HG02870 (cell line): ENCODE measurements around the gene BRME1.
"Not testable (repeated sequence)": the region's sequence is repeated elsewhere in the genome, so short reads cannot be mapped to it uniquely, and the experiment has no call there.

Experiments
- ATAC-seq: cut with Tn5 transposase; IDR thresholded peaks from one replicate; pipeline ENCODE4 v1.9.1; 2021; ENCODE audit warnings: mild to moderate bottlenecking, moderate library complexity; ENCODE audit not compliant: unreplicated experiment

BRME1 gene

DNA sequence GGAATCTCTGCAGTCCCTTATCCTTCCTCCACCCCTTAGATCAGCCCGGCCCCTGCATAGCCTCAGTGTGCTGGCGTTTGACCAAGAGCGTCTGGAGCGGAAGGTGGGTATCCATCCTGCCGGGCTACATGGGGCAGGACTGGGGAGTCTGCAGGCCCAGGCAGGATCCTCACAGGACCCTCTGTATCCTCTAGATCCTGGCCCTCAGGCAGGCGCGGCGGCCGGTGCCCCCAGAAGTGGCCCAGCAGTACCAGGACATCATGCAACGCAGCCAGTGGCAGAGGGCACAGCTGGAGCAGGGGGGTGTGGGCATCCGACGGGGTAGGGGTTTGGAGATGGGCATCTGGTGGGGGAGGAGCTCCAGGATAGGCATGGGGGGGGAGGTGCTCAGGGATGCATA is 23.4 kb upstream of the BRME1 start:
- no peak for ATAC-seq

DNA sequence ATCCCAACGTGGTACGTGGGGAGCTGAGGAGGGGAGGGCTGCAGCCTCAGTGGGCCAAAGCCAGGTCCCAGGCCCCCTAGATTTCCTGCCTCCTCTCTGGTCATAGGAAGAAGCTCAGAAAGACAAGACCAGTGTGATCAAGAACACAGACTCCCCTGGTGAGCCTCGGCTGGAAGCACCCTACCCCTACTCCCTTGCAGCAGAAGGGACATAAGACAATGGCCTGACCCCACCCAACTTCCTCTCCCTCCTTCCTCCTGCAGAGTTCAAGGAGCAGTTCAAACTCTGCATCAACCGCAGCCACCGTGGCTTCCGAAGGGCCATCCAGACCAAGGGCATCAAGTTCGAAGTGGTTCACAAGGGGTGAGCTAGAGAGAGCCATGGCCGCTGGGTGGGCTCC is 20.8 kb upstream of the BRME1 start:
- ATAC-seq = no peak

DNA sequence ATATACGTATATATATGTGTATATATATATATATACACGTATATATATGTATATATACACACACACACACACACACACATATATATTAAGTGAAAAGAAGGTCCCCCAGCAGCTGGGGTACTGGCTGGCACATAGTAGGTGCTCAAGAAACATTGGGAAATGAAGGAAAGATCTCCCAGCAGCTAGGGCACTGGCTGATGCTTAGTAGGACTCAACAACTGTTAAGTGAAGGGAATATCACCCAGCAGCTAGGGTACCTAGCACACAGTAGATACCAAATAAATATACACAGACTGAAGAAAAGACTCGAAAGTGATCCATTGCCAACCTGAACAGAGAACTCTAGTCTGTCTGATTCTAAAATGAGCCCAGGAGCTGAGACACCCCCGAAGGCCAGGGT is 20.1 kb upstream of the BRME1 start:
- ATAC-seq = no peak

DNA sequence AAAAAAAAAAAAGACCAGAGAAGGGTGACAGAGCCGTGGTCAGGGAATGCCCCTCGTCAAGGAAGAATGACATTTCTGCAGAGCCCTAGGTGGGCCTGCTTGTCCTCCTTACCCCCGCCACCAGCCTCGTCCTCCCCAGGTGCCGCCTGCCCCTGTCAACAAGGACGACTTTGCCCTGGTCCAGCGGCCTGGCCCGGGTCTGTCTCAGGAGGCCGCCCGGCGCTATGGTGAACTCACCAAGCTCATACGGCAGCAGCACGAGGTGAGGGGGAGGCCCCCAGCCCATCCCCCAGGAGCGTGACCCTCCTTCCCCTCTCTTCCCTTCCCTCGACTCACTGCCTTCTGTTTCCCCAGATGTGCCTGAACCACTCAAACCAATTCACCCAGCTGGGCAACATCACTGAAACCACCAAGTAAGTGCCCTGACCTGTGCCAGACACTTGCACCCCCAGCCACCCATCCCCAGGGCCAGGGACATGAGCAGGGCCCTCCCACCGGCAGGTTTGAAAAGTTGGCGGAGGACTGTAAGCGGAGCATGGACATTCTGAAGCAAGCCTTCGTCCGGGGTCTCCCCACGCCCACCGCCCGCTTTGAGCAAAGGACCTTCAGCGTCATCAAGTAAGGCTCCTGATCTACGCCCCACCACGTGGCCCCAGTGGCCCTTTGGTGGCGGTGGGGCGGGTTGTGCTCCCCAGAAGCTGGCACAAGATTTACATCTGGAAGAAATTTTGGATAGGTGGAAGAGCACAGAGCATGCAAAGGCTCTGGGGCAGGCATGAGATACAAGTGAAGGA is 17.5 kb upstream of the BRME1 start:
- no peak for ATAC-seq

DNA sequence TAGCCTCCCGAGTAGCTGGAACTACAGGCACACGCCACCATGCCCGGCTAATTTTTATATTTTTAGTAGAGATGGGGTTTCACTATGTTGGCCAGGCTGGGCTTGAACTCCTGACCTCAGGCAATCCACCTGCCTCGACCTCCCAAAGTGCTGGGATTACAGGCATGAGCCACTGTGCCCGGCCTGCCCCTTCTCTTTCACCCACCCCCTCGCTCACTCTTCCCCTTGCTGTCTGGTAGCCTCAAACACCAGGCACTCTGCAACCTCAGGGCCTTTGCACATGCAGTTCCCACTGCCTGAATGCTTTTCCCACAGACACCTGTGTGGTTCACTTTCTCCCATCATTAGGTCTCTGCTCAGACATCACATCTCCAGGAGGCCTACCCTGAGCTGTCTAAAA is 16.2 kb upstream of the BRME1 start:
- ATAC-seq = not testable (repeated sequence)

DNA sequence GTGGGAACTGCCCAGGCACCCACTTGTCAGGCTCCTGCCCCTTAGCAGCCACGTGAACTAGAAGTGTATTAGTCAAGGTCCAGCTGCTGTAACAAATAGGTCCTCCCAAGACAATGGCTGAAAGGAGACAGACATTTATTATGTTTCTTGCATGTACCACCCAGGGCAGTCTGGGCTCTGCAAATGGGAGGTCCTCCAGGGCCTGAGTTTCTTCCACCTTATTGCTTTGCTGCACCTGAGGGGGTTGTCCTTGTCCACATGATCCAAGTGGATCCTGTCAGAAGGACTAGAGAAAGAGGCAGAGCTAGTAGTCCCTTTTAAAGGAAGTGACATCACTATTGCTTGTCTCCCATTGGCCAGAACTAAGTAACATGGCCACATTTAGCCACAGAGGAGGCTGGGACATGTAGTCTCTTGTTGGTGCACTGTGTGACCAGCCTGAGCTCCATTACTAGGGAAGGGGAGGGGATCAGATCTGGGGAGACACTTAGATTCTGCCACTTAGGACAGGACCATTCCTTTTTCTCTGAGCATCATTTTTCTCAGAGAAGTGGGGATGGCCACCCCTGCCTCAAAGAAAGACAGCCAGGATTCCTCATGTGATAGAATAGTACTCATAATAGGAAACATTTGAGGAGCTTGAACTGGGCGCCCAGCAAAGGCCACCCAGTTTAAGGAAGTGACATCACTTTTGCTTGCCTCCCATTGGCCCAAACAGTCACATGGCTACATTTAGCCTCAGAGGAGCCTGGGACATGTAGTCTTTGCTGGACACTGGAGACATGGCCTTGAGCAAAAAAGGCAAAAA is 15.2 kb upstream of the BRME1 start:
- ATAC-seq = no peak

DNA sequence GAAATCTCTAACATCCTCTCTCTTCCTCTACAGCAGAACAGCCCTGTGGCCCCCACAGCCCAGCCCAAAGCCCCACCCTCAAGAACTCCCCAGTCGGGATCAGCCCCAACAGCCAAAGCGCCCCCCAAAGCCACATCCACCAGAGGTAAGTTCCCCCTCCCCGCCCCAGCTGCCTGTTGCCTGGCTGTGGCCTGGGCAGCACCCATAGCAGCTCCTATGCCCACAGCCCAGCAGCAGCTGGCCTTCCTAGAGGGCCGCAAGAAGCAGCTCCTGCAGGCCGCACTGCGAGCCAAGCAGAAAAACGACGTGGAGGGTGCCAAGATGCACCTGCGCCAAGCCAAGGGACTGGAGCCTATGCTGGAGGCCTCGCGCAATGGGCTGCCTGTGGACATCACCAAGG is 14.6 kb upstream of the BRME1 start:
- no peak for ATAC-seq

DNA sequence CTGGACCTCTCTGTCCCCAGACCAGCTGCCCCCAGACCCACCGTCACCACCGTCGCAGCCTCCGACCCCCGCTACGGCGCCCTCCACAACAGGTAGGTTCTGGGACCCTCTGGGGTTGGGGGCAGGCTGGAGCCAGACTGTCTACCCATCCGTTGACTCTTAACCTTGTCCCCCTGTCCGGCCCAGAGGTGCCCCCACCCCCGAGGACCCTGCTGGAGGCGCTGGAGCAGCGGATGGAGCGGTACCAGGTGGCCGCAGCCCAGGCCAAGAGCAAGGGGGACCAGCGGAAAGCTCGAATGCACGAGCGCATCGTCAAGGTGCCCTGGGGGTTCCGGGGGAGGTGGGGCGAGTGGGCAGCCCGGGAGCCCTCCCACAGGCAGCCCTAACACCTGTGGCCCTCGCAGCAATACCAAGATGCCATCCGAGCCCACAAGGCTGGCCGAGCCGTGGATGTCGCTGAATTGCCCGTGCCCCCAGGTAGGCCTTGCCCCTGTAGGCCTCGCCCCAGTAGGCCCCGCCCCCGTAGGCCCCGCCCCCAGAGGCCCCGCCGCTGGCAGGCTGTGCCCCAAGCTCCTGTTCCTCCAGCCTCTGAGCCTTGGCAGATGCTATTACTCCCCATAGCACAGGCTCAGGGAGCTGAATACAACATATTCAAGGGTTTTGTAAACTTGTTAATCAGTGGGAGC is 13.0 kb upstream of the BRME1 start:
- ATAC-seq = no peak

DNA sequence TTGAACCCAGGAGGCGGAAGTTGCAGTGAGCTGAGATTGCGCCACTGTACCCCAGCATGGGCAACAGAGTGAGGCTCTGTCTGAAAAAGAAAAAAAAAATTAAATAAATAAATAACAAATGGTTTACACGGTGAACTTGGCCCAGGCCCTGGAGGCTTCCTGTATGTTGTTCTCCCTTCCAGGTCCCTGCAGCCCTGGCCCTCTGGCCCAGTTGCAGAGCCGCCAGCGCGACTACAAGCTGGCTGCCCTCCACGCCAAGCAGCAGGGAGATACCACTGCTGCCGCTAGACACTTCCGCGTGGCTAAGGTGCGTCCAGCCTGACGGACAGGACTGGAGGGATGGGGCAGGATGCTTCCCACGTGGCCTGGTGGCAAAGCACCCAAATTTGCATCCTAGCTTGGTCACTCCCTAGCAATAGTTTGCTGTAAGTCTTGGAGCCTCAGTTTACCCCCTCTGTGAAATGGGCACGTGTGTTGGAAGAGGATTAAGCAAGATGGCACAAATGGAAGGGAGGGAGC is 12.0 kb upstream of the BRME1 start:
- ATAC-seq = no peak

DNA sequence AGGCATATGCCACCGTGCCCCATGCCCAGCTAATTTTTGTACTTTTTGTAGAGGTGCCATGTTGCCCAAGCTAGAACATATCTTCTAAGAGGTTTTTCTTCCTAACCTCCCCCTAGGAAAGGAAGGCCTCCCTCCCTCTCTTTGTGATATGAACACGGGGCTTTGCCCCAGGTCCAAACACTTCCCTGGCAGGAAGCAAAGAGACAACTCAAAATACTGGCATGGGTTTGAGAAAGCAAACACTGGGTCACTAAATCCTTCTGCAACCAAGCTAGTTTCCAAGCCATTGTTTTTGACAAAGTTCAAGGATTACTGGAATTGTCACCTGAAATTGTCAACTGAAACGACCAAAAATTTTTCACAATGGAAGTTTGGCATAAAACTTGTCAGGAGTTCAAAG is 8.9 kb upstream of the BRME1 start:
- no peak for ATAC-seq

DNA sequence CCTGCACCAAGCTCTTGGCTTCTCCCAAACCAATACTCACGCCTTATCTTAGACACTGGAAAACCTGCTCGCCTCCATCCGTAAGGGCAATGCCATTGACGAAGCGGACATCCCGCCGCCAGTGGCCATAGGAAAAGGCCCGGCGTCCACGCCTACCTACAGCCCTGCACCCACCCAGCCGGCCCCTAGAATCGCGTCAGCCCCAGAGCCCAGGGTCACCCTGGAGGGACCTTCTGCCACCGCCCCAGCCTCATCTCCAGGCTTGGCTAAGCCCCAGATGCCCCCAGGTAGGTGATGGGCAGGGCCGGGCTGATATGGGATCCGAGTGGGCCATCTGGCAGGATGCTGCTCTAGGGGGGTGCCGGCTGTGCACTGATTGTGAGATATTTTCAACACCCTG is 7.4 kb upstream of the BRME1 start:
- ATAC-seq = no peak

DNA sequence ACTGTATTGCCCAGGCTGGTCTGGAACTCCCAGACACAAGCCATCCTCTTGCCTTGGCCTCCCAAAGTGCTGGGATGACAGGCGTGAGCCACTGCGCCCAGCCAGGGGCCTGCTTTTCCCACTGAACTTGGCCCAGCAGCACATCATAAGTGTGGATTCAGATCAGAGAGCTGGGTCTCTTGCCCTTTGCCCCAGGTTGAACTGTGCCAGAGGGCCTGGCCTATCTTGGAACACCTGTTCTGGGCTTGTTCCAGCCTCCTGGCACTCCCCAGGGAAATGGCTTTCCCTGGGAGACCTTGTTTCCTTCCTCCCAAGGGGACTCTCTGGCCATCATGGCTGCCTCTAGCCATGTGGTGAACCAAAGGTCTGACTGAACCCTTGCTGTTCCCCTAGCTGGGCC is 3.5 kb upstream of the BRME1 start:
- no peak for ATAC-seq

DNA sequence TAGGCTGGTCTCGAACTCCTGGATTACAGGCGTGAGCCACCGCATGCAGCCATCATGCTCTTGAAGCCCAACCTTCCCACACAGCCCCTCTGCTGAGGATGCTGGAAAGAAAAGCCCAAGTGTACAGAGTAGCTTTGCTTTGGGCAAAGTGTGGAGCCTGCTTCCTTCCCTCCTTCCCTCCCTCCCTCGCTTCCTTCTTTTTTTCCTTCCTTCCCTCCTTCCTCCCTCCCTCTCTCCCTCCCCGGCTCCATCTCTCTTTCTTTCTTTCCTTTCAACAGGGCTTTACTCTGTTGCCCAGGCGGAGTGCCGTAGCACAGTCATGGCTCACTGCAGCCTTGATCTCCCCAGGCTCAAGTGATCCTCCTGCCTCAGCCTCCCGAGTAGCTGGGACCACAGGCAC is 2.8 kb upstream of the BRME1 start:
- ATAC-seq = no peak

DNA sequence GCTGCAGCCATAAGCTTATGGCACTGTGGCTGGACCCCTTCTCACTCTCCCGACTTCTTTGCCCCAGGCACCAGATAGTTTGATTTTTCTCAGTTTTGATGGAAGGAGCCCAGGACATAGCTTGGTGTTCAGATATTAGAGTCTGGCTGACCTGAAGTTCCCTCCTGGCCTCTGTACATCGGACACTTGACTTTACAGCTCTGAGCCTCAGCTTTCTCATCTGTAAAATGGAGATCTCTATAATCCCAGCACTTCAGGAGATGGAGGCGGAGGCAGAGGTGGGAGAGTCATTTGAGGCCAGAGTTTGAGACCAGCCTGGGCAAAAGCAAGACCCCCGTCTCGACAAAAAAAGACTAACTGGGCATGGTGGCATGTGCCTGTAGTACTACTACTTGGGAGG is 993 bp upstream of the BRME1 start:
- no peak for ATAC-seq

DNA sequence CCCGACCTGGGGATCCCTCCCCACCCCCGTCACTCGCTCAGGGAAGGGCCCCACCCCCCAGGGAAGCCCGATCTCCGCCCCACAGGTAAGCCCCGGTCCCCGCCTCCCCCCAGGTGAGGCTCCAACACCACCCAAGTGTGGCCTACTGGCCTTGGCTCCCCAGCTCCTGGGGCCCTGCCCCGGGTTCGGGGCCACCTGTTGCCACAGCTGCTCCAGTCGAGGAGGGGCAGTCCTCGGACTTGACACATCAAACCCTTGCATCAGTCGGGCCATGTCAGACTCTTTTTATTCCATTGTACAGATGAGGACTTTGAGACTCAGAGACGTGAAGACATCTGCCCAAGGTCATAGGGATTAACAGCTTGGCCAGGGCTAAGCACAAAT is 596 bp upstream of the BRME1 start:
- ATAC-seq = peak; percentile 11

DNA sequence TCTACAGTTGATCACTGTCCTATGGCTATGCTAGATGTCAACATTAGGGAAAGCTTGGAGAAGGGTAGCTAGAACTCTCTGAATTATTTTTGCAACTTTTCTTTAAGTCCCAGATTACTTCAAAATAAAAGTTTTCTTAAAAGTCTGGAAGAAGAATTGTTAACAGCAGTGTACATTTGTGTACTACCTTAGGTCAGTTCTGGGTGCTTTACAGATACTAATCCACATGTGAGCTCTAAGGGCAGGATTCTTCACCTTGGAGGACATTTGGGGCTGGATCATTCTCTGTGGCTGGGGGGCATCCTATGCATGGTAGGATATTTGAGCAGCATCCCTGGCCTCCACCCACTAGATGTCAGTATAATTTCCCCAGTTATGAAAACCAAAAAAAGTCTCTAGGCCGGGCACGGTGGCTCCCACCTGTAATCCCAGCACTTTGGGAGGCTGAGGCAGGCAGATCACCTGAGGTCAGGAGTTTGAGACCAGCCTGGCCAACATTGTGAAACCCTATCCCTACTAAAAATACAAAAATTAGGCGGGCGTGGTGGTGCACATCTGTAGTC is 2.8 kb downstream of the BRME1 start:
- ATAC-seq = no peak

DNA sequence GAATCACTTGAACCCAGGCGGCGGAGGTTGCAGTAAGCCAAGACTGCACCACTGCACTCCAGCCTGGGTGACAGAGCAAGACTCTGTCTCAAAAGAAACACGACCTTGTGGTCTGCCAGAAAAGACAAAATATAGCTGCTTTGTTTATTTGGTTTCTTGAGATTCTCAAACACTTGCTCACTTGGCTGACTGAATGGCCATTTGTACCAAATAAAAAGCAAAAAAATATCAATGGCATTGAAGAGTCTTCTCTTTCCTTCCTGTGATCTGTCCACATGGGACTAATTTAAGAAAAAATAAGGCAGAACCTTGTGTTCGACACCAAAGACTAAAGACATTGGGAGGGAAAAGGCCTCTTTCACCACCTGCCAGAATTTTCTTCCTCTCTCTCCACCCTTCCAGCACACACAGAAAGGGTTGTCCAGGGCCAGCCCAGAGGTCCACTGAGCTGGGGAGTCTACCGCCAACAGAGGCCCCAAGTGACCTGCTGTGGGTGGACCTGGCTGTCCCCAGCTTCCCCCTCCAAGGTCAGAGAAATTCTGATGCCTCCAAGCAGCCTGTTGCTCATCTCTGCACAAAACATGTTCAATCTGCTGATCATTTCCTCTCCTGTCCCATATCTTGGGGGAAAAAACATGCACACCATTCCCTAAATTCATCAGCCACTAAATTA is 5.9 kb downstream of the BRME1 start:
- no peak for ATAC-seq

DNA sequence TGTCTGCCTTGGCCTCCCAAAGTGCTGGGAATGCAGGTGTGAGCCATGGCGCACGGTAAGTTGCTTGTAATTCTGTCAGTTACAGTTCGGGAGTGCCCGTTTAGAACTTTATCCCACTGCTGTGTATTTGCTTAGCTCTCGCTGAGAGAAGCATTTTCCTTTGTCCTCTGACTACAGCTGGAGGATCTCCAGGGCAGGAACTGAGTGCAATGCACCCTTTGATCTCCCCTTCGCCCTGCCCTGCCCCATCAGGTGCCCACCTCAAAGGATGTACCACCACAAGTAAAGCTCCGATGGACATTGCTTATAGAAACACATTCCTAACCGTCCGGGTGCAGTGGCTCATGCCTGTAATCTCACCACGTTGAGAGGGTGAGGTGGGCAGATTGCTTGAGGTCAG is 6.5 kb downstream of the BRME1 start:
- ATAC-seq = no peak

DNA sequence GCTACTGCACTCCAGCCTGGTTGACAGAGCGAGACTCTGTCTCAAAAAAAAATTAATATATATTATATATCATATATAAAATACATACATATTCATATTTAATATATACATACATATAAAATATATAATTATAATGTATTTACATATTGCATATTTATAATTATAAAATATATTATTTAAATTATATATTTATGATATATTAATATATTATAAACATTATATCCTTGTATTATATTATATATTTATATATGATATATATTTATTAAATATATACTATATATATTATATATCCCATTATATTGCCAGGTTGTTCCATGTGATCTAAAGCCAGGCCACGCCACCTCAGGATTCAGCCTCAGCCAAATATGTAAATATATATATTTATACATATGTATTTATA is 9.7 kb downstream of the BRME1 start:
- no peak for ATAC-seq

DNA sequence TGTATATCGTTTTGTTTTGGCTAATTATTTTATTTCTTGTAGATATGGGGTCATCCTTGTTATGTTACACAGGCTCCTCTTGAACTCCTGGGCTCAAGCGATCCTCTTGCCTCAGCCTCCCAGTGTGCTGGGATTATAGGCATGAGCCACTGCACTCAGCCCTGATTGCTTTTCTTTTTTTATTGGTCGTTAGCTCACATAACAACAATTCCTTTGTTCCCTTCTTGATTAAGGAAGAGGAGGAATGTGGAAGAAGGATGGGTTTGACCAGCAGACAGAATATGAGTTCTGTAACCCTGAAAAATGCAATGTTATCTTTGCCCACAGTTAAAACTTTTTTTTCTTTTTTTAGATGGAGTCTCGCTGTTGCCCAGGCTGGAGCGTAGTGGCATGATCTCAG is 11.4 kb downstream of the BRME1 start:
- no peak for ATAC-seq

DNA sequence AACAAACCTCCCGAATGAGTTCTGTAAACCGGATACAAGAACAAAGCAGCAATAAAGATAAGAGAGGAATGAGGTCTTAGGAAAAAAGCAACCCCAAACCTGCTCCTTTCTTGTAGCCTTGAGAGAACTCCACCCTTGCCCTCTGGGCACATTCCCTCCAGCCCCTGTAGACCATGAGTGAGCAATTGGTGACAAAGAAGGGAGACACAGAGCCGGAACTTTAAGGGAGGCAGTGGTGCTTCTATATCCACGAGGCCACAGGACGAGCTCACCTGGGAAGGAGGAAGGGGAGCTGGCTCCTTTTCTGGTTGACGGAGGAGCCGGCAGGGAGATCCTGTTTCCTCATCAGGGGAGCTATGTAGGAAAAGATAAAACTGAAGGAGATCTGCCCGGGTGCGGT is 13.0 kb downstream of the BRME1 start:
- ATAC-seq = no peak
